GM19467 (cell line): ENCODE results near the gene SLC5A2.

Source experiments
- ATAC-seq: cut with Tn5 transposase; IDR thresholded peaks from one replicate; pipeline ENCODE4 v1.9.1; 2021; ENCODE audit warnings: mild to moderate bottlenecking, moderate library complexity; ENCODE audit not compliant: unreplicated experiment

SLC5A2 gene

DNA sequence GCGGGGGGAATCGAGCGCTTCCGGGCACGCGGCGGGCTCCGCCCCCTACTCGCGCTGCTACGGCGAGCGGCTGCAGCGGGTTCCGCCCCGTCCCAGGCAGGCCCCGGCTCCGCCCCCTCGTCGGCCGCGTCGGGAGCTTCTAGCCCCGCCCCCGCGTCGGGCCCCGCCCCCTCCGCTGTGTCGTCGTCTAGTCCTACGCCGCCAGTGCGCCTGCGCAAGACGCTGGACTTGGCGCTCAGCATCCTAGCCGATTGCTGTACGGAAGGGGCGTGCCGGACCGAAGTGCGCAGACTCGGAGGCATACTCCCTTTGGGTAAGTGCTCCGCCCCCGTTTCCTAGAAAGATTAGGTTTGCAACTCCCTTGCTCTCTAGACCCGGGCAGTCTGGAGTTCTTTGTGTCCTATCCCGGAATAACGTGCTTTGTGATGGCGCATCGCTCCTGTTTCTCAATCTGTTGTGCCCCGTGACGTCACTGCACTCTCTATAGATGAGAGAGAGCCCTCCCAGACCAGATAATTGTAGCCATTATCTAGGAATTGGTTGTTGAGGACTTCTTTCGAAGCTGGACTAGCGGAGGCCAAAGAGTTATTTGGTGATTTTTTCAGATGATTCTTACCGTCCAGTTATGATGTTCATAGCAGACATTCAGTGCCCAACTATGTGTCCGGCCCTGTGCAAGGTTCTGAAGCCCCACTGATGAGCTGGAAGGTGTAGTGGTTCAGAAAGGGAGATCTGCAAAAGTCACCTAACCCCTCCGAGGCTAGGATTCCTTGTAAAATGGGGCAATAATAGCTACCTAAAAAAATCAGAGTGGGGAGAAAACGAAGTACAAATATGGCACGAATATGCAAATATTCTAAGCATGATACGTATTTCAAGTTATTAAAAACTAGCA lies 23.0 kb upstream of the SLC5A2 start:
- ATAC-seq, result peak; percentile 60

DNA sequence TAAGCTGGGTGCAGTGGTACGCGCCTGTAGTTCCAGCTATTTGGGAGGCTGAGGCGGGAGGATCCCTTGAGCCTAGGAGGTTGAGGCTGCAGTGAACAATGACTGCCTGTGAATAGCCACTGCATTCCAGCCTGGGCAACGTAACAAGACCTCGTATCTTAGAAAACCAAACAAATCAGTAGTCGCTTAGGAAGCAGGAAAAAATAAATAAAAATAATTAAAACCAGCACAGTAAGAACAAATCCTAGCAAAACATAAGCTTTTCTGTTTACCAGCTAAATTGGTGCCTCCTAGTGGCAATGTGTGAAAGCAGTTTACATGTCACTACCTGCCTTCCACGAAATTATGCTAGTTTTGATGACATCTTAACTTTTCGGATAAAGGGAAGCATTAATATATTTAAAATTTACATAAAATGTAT lies 22.3 kb upstream of the SLC5A2 start:
- ATAC-seq, result no peak

DNA sequence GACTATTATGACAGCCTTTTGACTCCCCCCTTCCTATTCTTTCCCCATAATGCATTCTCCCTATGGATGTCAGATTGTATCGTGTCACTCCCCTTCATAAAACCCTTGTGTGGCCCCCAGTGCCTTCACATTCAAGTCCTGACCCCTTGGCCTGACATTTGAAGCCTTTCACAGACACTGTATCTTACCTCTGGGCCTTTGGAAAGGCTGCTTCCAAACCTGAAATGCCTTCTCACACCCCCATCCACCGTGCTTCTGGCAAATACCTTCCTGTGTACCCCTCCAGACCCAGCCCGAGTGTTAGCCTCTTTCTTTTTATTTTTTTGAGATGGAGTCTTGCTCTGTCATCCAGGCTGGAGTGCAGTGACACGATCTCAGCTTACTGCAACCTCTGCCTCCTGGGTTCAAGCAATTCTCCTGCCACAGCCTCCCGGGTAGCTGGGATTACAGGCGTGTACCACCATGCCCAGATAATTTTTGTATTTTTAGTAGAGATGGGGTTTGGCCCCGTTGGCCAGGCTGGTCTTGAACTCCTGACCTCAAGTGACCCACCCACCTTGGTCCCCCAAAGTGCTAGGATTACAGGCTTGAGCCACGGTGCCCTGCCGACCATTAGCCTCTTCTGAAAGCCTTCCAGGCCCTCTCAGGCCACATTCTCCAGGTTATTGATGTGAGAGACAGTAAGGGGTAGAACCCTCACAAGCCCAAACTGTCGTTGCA lies 21.6 kb upstream of the SLC5A2 start:
- no peak for ATAC-seq

DNA sequence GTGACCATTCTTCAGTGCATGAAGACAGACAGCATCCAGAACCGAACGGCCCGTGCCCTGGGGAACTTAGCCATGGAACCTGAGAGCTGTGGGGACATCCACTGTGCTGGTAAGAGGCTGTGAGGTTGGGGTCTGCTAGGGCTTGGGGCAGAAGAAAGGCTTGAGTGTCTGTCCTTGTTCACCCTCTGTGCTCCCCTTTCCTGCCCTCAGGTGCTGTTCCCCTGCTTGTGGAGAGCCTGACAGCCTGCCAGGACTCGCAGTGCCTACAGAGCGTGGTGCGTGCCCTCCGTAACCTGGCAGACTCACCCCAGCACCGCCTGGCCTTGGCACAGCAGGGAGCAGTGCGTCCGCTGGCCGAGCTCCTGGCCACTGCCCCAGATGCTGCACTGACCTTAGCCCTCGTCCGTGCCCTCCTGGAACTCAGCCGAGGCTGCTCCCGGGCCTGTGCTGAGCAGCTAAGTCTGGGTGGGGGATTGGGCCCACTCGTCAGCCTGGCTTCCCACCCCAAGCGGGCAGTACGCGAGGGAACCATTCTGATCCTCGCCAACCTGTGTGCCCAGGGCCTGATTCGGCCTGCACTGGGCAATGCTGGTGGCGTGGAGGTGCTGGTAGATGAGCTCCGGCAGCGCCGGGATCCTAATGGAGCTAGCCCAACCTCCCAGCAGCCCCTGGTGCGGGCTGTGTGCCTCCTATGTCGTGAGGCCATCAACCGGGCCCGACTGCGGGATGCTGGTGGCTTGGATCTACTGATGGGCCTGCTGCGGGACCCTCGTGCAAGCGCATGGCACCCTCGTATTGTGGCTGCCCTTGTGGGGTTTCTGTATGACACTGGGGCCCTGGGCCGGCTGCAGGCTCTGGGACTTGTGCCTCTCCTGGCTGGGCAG lies 20.8 kb upstream of the SLC5A2 start:
- no peak for ATAC-seq

DNA sequence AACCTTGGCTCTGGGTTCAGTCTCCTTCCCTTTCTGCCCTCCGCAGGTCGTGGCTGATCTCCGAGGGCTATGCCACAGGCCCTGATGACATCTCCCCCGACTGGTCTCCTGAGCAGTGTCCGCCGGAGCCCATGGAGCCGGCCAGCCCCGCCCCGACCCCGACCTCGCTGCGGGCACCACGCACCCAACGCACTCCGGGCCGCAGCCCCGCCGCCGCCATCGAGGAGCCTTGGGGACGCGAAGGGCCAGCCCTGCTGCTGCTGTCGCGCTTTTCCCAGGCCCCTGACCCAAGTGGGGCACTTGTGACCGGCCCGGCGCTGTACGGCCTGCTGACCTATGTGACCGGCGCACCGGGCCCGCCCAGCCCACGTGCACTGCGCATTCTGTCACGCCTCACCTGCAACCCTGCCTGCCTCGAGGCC lies 18.6 kb upstream of the SLC5A2 start:
- ATAC-seq, result no peak

DNA sequence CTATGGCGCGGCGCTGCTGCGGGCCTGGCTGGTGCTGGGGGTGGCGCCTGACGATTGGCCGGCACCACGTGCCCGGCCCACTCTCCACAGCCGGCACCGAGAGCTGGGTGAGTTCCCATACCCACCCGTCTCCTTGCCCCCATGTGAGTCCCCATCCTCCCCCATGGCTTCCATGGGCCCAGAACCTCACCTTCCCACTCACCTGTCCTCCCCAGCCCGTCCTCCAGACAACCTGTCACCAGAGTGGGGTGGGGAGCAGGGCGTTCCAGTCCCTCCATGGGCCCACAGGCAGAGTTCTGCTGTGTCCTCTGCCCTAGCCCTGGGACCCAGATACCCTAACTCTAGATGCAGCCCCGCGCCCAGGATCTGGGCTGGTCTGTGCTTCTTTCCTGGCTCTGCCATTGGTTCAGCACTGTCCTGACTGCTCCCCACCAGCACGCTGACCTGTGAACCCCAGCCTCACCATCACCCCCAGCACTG lies 18.1 kb upstream of the SLC5A2 start:
- ATAC-seq, result no peak

DNA sequence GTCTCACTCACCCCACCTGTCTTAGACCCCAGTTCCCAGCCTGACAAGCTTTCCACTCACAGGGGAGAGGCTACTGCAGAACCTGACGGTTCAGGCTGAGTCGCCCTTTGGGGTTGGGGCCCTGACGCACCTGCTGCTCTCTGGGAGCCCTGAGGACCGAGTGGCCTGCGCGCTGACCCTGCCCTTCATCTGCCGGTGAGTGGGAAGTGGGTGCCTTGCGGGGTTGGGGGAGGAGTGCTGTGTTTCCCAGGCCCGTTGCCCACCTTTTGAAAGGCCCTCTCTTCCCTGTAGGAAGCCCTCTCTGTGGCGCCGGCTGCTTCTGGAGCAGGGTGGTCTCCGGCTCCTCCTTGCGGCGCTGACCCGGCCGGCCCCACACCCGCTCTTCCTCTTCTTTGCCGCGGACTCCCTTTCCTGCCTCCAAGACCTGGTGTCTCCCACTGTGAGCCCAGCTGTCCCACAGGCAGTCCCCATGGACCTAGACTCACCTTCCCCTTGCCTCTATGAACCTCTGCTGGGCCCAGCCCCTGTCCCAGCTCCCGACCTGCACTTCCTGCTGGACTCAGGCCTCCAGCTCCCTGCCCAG lies 17.0 kb upstream of the SLC5A2 start:
- no peak for ATAC-seq

DNA sequence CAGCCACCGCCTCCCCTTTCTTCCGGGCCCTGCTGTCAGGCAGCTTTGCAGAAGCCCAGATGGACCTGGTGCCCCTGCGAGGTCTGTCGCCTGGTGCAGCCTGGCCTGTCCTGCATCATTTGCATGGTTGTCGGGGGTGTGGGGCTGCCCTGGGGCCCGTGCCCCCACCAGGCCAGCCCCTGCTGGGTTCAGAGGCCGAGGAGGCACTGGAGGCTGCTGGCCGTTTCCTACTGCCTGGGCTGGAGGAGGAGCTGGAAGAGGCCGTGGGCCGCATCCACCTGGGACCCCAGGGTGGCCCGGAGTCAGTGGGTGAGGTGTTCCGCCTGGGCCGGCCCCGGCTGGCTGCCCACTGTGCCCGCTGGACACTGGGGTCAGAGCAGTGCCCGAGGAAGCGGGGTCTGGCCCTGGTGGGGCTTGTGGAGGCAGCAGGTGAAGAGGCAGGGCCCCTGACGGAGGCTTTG lies 16.5 kb upstream of the SLC5A2 start:
- no peak for ATAC-seq

DNA sequence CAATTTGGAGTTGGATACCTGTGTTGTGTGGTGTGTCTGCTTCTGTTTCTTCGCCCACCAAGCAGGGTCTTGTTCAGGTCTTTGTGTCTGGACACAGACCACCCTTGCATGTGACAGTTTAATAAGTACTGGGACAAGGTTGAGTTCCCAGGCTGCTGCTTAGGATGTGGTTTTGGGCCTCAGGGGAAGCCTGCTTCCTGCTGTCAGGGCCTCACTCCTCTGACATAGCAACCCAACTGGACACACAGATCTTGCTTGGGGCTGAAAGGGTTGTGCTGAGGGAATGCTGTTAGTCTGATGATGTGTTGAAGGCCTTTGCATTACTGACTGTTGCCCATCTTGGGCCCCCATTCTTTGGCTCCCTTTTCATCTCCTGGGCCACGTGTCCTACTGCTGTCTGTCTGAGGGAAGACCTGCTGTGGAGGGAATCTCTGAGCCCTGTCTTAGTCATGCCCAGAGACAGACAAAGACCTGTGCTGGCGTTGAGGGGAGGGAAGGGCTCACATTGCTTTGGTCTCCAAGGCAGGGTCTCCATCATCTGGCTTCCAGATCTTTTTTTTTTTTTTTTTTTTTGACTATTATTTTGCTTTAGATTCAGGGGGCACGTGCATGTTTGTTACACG lies 15.7 kb upstream of the SLC5A2 start:
- peak; percentile 74 for ATAC-seq

DNA sequence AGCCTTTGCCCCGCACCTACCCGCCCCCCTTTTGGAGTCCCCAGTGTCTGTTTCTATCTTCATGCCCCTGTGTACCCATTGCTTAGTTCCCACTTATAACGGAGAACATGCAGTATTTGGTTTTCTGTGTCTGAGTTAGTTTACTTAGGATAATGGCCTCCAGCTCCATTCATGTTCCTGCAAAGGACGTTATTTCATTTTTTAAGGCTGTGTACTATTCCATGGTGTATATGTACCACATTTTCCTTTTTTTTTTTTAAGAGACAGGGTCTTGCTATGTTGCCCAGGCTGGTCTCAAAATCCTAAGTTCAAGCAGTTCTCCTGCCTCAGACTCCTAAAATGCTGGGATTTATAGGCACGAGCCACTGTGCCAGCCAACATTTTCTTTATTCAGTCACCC lies 15.1 kb upstream of the SLC5A2 start:
- no peak for ATAC-seq

DNA sequence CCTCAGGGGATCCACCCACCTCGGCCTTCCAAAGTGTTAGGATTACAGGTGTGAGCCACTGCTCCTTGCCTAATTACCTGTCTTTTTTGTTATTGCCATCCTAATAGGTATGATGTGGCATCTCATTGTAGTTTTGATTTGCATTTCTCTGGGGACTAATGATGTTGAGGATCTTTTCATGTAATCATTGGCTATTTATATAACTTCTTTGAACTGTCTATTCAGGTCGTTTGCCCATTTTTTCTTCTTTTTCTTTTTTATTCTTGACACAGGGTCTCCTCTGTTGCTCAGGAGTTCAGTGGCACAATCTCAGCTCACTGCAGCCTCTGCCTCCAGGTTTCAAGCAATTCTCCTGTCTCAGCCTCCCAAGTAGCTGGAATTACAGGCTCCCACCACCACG lies 12.3 kb upstream of the SLC5A2 start:
- no peak for ATAC-seq

DNA sequence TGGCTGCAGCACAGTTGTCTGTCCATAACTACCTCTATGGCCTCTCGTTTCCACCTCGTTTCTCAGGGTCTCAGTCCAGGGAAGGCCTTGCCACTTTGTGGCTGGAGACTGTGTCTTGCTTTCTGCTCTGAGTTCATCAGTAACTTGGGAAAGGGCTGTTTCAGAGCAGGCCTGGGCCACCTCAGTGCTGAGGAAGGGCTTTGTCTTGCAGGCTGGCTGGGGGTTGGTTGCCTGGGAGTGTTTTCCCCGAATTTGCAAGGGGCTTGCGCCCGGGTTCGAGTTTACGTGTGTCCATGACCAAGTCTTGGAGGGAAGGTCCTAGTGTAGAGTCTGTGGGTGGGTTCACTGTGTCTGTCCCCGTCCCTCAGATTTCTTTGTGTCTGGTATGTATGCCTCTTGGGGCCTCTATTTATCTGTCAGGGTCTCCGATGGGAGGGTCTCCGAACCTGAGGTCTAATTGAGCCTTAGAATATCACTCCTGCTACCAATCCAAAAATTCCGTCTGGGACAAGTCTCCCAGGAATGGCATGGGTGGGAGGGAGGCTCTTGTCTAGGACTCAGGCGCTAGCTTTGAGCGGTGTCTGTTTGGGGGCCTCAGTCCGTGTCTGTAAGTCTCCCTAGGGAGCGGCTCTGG lies 11.6 kb upstream of the SLC5A2 start:
- ATAC-seq, result no peak

DNA sequence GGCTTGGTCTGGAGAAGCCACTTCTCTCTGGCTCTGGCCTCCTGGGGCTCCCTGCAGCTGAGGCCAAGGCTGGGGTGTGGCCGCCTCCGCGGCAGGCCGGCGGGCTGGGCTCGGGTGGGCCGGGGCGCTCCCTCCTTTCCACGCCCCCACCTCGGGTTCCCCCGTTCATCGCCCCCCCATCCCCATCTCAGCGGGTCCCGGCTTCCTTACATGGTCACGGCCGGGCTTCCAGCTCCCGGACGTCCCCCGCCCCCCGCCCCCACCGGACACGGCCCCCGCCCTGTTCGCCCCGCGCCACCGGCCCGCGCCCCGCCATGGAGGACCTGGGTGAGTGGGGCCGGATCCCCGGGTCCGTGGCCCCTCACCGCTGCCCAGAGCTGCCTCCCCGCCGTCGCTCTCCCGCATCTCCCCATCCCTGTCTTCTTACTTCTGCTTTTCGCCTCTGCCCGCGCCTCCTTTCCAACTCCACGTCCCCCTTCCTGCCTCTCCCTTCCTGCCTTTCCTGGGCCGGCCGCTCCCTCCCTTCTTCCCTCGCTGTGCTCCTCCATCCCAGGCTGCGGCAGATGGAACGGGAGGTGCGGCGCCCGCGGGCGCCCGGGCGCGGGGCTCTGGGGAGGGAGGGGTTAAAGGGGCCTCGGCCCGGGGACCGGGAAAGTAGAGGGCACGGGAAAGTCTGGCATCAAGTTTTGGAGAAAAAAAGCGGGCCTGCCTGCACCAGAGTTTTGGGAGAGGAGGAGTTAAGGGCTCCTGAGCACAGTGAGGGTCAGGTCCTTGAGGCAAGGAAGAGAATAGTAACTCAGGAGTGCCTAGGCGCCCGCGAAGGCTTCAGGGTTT lies 10.8 kb upstream of the SLC5A2 start, which contains the start of gene TGFB1I1:
Gene TGFB1I1 (plus strand): TSS at position 278 of the 834 bp plus-strand sequence. CDS start 37 bp downstream, at position 315.
- ATAC-seq, result no peak

DNA sequence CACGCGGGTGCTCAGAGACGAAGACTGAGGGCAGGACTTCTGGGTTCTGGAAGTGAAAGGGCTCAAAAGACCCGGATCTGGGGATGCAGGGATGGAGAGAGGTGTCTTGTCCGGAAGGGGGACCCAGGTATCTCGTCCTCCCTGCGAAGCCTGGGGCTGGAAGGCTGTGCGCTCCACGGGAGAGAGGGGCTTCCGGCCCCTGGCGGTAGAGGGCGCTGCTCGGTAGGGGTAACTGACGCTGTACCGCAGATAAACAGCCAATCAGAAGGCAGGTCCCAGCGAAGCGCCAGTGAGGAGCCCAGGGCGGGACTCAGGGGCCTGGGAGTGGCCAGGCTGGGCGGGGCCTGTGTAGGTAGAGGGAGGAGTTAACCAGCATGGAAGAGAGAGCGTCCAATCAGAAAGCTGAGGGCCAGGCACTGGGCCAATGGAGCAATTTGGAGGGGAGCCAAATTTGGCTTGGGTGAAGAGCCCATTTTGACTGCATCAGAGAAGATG lies 10.2 kb upstream of the SLC5A2 start:
- no peak for ATAC-seq

DNA sequence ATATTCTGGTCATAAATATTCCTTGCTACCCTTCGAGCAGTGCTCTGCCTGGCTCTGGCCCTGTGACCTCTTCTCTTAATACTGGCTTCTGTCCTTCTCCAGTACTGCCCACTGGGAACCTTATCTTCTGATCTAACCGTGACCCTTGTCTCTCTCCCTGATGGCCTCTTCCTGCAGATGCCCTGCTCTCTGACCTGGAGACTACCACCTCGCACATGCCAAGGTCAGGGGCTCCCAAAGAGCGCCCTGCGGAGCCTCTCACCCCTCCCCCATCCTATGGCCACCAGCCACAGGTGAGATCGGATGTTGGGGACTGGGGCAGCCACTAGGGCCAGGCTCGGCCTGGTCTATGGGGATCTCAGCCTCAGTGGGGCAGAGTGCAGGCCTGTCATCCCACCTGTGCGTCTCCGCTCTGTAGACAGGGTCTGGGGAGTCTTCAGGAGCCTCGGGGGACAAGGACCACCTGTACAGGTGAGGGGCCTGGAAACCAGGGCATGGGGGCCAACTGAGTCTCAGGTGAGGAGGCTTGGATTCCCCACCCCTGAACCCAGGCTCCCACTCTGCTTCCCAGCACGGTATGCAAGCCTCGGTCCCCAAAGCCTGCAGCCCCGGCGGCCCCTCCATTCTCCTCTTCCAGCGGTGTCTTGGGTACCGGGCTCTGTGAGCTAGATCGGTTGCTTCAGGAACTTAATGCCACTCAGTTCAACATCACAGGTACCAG lies 9.5 kb upstream of the SLC5A2 start:
- ATAC-seq, result no peak

DNA sequence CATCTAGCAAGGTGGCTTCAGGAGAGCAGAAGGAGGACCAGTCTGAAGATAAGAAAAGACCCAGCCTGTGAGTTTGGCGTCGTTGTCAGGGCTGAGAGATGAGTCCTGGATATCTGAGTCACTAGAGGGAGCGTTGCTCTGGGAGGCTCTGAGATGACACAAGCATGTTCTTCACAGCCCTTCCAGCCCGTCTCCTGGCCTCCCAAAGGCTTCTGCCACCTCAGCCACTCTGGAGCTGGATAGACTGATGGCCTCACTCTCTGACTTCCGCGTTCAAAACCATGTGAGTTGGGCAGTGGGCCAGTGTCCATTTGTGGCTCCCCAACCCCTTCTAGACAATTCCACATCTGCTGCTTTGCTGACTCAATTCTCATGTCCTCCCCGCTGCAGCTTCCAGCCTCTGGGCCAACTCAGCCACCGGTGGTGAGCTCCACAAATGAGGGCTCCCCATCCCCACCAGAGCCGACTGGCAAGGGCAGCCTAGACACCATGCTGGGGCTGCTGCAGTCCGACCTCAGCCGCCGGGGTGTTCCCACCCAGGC lies 8.7 kb upstream of the SLC5A2 start:
- ATAC-seq, result no peak
